A204.1 (cell line): ENCODE data around the gene MAP4K5.

Source experiments
- FAIRE-seq: peaks from 2 replicates; lab custom pipeline; 2012; peaks lifted over from hg19 to GRCh38; lab: Jason Lieb, UNC

Gene MAP4K5

GRCh38 chr14:50399251-50400032 lies 132.9 kb downstream of the MAP4K5 start:
- FAIRE-seq: no peak

DNA sequence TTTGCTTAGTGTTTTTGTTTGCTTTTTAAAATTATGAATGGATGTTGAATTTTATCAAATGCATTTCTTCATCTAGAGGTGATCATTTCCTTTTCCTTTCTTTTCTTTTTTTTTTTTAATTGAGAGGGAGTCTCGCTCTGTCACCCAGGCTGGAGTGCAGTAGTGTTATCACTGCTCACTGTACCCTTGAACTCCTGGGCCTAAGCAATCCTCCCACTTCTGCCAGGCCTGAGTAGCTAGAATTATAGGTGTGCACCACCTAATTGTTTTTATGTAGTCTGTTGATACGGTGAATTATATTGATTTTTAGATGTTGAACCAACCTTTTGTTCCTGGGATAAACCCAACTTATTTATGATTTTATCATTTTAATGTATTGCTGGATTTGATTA lies 134.2 kb downstream of the MAP4K5 start:
- FAIRE-seq: no peak

DNA sequence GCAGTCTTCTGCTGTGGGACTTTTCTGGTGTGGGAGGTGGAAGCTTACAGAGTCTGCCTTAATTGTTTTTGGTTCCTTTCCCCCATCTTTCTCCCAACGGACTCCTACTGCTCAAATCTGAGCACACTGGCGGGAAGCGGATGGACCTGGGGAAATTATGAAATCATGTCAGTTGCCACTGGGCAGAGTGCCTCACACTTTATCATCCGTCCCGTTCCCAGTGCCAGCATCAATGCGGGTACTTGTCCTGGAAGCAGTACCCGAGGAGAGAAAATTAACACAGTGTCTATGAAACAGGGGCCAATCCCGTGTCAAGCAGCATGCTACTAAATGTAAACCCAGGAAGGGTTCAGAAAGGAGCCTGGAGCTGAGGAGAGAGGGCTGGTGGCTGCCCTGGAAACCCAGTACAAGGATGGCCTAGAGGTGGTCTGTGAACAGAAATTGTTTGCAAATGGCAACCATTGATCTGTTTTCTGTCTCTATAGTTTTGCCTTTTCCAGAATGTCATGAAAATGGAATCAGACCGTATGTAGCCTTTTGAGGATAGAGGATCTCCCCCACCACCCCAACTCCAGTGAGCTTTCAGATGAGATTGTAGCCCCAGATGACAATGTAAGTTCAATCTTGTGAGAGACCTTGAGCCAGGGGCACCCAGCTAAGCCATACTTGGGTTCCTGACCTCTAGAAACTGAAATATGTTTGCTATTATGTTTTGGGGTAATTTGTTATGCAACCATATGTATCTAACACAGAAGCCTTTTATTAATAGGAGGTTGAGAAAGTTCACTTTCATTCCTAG lies 134.8 kb downstream of the MAP4K5 start:
- FAIRE-seq: no peak

DNA sequence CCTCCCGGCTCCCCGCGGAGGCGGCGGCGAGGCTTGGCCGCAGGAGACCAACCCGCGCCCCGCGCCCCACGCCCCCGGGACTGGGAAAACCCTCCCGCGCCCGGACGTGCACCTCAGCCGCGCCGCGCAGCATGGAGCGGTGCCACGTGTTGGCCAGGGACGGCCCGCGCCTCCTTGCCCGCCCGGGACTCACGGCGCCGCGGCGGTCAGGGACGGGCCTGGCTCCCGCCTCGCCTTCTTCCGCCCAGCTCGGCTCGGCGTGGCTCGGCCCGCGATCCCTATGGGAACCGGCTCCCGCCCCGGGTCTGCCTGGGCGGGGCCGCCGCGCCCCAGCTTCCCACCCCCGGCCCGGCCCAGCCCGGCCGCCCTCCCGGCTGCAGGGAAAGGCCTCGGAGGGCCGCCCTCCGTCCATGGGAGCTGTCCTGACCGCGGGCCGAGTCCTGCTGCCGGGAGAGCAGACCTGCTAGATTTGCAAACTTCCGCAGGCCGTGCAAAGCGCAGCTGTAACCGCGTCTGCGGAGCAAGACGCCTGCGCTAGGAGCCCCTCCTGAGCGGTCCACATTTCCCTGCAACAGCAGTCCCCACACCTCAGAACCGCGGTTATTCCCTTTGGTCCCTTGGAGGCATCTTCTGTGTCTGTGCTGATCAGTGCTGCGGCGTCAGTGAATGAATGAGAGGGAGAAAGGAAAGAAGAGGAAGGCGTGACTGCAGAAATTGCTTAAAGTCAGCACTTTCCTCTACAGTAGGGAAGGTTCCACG lies 135.6 kb downstream of the MAP4K5 start, which contains the start of gene CDKL1:
CDKL1 (minus strand) TSS at position 251 of the 759 bp plus-strand sequence. CDS start 1,013 bp downstream, outside the sequence.
- no peak for FAIRE-seq

DNA sequence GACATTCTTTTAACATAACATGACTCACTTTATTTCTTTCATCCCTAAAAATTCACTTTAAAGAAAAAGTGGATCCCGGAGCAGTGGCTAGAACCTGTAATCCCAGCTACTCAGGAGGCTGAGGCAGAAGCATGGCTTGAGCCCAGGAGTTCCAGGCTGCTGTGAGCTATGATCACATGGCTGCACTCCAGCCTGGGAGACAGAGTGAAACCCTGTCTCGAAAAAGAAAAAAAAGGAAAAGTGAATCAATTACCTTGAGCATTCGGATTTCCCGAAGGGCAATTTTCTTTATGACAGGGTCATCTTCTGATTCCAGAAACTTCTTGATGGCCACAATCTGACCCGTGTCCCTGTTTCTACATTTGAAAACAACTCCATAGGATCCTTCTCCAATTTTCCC lies 136.9 kb downstream of the MAP4K5 start:
- FAIRE-seq: no peak

- no peak for FAIRE-seq
These were observed 137.7 kb downstream of the MAP4K5 start for GRCh38 chr14:50394713-50395112.

DNA sequence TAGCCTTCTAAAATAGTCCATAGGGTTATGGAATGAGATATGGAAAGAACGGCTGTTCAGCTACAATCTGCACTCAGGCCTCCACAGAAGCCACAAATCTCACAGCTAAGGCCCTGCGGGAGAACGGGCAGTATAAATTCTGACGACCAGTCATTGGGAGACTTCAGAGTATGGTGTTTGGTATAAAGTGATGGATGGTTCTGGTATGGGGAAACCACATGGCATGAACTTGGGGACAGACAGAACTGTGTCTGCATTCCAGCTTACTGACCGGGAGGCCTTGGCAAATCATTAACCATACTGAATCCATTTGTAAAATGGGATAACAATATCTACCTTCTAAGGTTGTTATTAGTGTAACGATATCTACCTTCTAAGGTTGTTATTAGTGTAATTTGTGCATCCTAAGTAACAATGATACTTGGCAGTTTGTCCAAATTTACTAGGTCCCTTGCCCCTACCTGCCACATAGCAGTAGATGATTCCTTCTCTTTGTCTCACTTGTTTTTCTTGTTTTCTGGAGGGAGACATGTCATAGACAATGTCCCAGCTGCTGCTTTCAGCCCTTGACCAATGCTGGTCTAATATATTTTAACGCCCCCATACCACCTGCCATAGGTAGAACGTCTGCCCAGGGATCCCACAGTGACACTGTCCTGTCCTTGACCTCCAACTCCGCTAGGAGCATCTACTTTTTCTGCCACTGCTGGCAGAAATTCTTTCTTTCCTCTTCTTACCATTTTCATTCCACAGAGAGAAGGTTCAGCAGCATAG lies 142.5 kb downstream of the MAP4K5 start:
- no peak for FAIRE-seq

DNA sequence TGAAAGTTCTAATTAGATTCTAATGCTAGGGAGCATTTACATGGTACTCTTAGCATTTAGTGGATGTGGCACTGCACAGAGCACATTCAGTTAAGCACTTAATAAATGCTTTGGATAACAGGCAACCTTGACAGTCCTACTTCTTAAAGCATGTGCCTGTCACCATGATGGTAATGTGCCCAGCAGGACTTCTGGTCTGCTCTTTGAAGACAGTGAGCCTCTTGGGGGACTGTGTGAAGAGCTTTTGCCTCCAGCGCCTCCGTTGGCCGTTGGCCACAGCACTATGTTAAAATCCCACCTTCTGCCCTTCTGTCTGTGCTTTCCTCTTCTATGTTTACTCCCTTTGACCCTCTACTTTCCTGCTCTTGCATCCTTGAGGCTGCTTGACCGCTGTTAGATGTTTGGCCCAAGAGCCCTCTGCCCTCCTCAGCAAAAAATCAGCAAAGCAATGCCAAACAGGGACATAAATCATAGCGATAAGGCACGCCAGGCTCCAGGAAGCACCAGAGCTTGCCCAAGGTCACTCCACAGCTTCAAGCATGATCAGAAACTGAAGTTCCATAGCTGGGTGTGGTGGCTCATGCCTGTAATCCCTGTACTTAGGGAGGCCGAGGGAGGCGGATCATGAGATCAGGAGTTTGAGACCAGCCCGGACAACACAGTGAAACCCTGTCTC lies 144.0 kb downstream of the MAP4K5 start:
- no peak for FAIRE-seq

DNA sequence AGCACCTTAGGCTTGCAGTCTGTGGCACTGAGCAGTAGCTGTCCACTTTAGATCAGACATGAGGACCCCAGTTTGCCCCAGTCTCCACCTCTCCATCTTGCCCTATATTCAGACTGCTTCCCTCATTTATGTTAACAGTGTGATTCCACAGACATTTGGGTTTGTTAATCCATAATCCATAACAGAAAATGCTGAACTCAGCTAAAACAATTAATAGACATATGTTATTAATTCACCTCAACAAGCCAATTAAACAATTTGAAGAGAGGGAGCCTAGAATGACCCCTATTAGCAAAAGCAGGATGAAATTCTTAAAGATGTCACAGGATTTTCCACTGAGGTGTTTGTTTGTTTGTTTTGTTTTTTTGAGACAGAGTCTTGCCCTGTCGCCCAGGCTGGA lies 144.8 kb downstream of the MAP4K5 start:
- FAIRE-seq: no peak

DNA sequence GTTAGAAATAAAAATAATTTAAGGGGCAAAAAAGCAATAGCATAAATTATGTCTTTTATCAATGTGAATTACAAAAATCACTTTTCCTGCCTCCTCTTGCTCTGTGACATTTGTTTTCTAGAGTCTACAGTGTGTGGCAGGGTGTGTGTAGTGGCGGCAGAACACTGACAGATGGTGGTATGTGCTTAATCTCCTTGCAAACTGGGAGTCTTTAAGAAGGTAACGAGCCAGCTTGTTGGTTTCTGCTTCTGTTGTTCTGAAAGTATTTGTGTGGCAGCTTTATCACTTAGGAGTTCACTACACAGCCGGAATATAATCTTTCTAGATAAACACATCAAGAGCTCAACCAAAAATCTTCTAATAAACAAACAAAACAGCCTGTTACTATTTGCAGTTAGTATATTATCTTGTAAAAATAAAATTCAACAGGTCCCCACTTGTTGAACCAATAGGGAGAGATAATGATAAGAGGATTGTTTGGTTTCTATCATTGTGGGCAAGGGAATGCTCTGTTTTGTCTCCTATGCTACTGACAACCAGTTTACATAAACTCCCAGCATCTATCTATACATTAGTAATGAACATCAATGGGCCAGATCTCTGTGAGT lies 148.6 kb downstream of the MAP4K5 start:
- FAIRE-seq: no peak

GRCh38 chr14:50381823-50382287 lies 150.5 kb downstream of the MAP4K5 start:
- FAIRE-seq: no peak

DNA sequence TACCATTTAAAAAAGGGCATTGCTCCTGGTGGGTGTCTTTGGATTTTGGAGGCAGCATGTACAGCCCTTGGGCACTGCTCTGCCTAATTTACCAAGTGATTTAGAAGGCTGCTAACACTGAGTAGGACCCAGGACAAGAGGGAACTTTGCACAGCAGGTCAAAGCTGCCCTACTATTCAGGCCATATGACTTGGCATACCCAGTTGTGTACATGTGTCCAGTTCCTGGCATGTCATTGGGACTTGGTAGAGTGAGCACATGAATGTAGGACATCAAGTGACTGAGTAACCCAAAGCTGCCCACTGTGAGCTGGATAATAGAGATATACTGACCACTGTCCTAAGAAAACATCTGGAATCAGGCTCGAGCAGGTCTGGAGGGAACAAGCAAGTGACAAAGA lies 151.4 kb downstream of the MAP4K5 start:
- FAIRE-seq: no peak

- FAIRE-seq: no peak
These were observed 151.9 kb downstream of the MAP4K5 start for GRCh38 chr14:50380455-50380854.

DNA sequence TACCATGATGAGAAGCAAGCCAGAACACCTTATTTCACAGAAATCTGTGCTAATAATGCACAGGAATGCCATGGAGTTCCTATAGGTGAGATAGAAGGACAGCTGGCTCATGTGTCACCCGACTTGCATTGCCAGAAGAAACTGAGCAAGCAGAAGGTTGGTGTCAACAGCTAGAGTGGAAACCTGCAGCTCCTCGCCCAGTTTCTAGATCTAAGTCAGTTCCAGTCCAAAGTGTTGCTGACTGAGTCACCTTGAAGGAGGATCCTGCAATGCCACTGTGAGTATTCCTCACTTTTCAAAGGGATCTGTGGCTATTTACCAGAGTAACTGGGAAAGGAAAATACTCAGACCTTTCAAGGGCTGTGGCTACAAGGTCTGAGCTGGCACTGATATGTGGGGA lies 152.8 kb downstream of the MAP4K5 start:
- no peak for FAIRE-seq

- no peak for FAIRE-seq
These were observed 154.8 kb downstream of the MAP4K5 start for GRCh38 chr14:50377550-50378085.

GRCh38 chr14:50375760-50376159 lies 156.6 kb downstream of the MAP4K5 start:
- no peak for FAIRE-seq

- no peak for FAIRE-seq
These were observed 158.4 kb downstream of the MAP4K5 start for GRCh38 chr14:50373959-50374358.

- FAIRE-seq: no peak
These were observed 160.8 kb downstream of the MAP4K5 start for GRCh38 chr14:50371546-50371945.
